NCI-H2081 (cell line): ENCODE data around the gene PLEKHA5.
A peak's percentile ranks its signal among the peaks of the same experiment; 100 is the strongest.
"Not testable (repeated sequence)": the region's sequence is repeated elsewhere in the genome, so short reads cannot be mapped to it uniquely, and the experiment has no call there.

Experiments used
- DNase-seq, 2 experiments: peaks; one replicate each; lab custom pipeline; 2025; lab: John Stamatoyannopoulos, UW

PLEKHA5 gene

GRCh38 chr12:19169222-19169621 is 39.7 kb downstream of the PLEKHA5 start:
- DNase-seq = no peak

DNA sequence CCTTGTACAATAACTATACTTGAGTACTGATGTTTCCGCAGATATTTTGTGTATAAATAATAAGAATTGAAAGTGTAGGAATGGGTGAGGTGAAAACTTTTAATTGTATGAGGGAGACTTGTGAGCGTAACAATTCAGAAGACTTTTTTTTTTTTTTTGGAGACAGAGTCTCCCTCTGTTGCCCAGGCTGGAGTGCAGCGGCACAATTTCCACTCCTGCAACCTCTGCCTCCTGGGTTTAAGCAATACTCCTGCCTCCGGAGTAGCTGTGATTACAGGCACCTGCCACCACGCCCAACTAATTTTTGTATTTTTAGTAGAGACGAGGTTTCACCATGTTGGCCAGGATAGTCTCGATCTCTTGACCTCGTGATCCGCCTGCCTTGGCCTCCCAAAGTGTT is 40.8 kb downstream of the PLEKHA5 start:
- DNase-seq = not testable (repeated sequence)

- no peak for DNase-seq
These were observed 42.2 kb downstream of the PLEKHA5 start for GRCh38 chr12:19171731-19172130.

- no peak for DNase-seq
These were observed 48.2 kb downstream of the PLEKHA5 start for GRCh38 chr12:19177754-19178153.

DNA sequence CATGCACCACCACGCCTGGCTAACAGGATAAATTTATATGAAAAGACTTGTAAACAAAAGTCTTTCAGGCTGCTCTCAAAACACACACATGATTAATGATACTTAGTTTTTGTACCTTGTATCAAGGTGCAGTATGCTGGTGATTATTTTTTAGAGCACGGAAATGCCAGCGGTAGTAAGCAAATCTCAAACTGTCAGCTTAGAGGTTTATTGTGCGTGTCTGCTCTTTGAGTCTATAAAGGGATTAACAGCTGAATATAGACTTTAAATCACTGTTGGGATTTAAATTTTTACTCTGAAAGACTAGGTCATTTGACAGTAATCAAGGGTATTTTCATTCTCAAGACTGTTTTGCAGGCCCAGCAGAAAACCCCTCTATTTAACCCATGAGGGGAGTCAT is 50.5 kb downstream of the PLEKHA5 start:
- no peak for DNase-seq

DNA sequence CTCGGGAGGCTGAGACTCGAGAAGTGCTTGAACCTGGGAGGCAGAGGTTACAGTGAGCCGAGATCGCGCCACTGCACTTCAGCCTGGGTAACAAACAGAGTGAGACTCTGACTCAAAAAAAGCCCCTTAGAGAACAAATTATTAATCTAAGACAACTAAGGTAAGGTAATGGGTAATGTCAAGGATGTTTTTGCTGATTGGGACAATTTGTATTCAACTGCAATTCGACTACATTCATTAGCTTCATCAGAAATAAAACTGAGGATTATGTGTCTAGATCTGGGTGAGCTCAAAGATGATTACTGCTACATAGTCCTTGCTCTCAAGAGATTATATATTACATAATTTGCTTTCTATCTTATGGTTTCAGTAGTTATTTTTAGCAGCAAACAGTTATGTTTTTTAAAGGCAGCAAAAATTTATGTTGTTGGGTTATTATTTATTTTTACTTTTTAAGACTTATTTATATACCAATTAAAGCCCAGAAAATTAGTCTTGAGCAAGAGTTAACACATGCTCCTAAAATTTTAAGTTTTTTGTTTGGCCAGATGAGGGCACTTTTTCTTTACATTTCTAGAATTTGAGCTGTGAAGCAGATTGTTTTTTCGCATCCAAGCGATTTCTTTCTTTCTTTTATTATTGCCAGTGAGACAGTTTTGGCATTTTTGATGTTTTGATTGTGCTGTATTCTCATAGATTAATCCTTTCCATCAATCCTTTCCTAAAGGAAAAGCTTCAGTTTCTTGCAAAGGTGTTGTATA is 52.3 kb downstream of the PLEKHA5 start:
- peak; percentile 9 to 14 for DNase-seq

DNA sequence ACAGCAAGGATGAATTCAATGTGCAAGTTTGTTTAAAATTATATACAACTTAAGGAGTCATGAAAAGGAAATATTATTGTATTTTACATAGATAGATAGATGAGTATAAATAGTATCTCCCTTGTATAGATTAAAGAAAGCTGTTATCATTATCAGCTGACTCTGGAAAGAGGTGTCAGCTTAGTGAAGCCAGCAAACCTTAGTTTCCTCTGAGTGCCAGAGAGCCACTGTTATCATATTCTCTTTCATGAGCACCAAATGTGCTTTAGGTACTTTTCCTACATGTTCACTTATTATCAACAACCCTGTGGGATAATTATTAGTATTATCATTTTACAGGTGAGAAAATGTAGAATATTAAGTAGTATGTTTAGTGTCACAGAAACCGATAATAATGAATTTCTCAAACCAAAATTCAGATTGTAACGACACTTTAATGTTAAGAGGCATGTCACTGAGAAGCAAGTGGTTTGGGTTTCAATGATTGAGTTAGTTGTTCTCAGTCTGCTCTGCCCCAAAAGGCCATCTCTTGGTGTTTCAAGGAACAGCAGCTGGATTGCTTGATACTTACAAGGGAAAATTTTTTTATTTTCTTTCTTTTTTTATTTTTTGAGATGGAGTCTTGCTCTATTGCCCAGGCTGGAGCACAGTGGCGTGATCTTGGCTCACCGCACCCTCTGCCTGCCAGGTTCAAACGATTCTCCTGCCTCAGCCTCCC is 53.7 kb downstream of the PLEKHA5 start:
- DNase-seq = no peak

GRCh38 chr12:19185262-19185929 is 55.9 kb downstream of the PLEKHA5 start:
- DNase-seq = no peak

GRCh38 chr12:19186722-19187661 is 57.5 kb downstream of the PLEKHA5 start:
- DNase-seq = peak; percentile 8 to 67

DNA sequence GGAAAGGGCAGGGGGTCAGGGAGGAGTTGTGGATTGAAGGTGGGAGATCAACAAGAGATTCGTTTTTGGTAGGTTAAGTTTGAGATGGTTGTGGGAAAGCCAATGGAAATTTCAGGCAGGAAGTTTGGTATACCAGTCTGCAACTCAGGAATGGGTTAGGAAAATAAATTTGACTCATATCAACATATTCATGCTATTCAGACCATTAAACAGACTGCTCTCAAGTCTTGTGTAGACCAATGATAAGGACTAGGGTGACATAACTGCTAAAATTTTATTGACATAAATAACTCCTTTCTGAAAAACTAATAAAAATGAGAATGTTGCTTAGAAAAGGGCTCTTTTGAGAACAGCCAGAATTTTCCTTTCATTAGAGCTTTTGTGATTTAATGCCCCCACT is 60.0 kb downstream of the PLEKHA5 start:
- no peak for DNase-seq

GRCh38 chr12:19190292-19191031 is 60.9 kb downstream of the PLEKHA5 start:
- DNase-seq = no peak

GRCh38 chr12:19191089-19191488 is 61.6 kb downstream of the PLEKHA5 start:
- no peak for DNase-seq

- DNase-seq = no peak
These were observed 62.0 kb downstream of the PLEKHA5 start for GRCh38 chr12:19191563-19191962.

- peak in 1 of 2 experiments; percentile 52 for DNase-seq
These were observed 63.2 kb downstream of the PLEKHA5 start for GRCh38 chr12:19192710-19193109.

DNA sequence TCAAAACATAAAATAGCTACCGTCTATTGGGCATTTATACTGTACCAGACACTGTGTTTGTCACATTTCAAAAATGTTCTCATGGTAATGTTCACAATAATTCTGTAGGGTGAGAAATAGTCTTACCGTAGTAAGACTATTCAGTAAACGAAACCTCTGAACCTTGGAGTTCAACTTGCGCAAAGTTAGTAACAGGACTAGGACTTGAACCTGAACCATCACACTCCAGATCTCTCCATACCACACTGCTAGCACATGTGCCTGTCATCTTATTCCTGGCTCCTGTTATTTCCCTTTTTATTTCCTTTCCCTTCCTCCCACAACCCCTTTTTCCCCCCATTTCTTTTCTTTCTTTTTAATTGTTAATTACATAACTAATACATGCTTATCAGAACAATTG is 65.4 kb downstream of the PLEKHA5 start:
- DNase-seq = no peak

DNA sequence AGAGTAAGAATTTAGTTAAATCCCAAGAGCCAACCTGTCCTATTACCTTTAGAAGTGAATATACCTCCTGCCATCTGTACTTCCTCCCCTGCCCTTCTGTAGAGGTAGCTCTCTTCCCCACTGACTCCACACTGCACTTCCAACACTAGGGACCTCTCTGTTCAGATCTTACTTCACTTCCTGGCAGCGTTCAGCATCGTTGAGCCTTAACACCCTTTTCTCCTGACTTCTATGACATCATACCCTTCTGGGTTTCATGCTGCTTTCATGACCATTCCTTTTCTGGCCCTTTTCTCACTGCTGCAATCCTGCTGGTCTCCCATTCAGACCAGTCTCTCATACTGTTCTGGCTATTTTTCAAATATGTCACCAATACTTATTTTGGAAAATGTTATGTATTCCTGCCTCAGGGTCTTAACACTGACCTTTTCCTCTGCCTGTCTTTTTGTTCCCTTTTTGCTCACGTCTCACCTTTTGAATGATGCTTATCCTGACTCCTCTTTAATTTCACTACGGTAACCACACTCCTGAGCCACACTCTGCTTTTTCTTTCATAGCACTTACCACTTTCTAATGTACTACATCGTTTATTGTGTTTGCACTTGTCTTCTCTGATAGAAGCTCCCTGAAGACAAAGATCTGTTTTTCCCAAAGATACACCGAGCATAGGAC is 67.6 kb downstream of the PLEKHA5 start:
- DNase-seq = peak; percentile 18 to 72

DNA sequence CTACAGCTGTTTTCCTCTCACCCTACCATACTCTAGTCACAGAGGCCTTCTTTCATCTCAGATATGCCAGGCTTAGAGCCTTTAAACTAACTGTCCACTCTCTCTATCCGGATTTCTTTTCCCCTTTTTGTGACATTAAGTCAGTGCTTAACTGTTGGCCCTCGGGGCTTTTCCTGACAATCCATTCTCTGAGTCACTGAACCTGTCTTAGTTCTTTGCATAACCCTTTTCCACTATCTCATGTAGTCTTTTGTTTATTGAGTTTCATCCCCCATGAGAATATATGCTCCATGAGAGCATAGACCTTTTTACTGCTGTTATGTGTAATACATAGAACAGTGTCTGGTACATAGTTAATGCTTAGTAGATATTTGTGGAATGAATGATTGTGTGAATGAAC is 68.7 kb downstream of the PLEKHA5 start:
- DNase-seq = no peak

- no peak for DNase-seq
These were observed 69.8 kb downstream of the PLEKHA5 start for GRCh38 chr12:19199332-19199731.

DNA sequence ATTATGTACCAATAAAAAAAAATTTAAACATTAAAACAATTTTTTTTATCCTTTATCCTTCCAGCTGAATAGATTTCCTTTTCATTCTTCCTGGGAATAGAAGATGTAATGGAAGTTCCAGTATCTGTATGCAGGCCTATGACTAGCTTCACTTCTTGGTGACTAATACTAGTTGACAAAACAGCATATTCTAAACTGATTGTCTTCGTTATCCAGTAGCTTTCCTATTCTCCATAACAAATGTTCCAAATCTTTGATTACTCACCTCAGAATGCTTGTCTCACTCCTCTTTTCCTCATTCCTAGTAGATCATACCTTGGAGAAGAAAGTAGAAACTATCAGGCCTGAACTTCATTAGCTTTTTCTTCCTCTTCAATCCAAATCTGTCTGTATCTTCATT is 70.7 kb downstream of the PLEKHA5 start:
- no peak for DNase-seq

GRCh38 chr12:19201661-19202060 is 72.1 kb downstream of the PLEKHA5 start:
- DNase-seq = no peak

DNA sequence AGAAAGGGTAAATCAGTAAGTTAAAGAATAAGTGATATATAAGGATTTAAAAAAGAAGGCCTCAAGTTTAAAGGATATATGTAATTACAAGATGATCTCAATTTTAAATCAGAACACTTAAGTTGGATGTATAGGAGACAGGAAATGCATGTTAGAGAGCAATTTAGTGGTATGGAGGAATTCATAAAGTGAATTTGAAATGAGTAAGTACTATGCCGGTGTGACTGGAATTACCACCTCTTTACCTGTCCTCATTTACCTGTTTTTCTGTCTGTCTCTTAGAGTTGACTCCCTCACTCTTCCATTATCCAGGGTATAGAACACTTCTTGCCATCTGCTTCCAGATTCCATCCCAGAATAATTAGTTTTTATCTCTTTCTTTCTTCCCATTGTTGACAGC is 73.5 kb downstream of the PLEKHA5 start:
- no peak for DNase-seq
